ENCODE results near the gene FARP1. TPM values are rescaled to one million over a fixed set of nuclear protein-coding genes. Genes with fewer than 3 reads are reported as not detected.

Gene FARP1
- total and polyA plus RNA-seq, 2 of the 13 experiments (the other 11 are each of a cell fraction or from before 2014, with no cell fraction given), result 70.6 to 126 TPM

DNA sequence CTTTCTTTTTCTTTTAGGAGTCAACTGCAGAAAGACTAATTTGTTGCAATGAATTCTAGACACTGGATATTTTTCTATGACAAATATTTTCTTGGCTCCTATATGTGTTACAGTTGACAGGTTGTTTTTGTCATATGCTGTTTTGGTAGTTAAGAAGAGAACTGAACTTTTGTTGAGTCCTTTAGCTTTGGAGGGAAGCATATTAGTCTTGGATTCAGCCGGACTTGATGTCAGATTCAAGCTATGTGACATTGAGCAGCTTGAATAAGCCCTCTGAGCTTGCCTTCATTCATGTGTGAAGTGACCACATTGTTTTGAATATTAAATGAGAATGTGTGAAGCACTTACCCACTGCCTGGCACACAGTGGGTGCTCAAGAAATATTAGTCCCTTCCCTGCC is 216.0 kb downstream of the FARP1 start (continued):
- TF ChIP-seq, protein P1, sequence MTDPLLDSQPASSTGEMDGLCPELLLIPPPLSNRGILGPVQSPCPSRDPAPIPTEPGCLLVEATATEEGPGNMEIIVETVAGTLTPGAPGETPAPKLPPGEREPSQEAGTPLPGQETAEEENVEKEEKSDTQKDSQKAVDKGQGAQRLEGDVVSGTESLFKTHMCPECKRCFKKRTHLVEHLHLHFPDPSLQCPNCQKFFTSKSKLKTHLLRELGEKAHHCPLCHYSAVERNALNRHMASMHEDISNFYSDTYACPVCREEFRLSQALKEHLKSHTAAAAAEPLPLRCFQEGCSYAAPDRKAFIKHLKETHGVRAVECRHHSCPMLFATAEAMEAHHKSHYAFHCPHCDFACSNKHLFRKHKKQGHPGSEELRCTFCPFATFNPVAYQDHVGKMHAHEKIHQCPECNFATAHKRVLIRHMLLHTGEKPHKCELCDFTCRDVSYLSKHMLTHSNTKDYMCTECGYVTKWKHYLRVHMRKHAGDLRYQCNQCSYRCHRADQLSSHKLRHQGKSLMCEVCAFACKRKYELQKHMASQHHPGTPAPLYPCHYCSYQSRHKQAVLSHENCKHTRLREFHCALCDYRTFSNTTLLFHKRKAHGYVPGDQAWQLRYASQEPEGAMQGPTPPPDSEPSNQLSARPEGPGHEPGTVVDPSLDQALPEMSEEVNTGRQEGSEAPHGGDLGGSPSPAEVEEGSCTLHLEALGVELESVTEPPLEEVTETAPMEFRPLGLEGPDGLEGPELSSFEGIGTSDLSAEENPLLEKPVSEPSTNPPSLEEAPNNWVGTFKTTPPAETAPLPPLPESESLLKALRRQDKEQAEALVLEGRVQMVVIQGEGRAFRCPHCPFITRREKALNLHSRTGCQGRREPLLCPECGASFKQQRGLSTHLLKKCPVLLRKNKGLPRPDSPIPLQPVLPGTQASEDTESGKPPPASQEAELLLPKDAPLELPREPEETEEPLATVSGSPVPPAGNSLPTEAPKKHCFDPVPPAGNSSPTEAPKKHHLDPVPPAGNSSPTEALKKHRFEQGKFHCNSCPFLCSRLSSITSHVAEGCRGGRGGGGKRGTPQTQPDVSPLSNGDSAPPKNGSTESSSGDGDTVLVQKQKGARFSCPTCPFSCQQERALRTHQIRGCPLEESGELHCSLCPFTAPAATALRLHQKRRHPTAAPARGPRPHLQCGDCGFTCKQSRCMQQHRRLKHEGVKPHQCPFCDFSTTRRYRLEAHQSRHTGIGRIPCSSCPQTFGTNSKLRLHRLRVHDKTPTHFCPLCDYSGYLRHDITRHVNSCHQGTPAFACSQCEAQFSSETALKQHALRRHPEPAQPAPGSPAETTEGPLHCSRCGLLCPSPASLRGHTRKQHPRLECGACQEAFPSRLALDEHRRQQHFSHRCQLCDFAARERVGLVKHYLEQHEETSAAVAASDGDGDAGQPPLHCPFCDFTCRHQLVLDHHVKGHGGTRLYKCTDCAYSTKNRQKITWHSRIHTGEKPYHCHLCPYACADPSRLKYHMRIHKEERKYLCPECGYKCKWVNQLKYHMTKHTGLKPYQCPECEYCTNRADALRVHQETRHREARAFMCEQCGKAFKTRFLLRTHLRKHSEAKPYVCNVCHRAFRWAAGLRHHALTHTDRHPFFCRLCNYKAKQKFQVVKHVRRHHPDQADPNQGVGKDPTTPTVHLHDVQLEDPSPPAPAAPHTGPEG (CRISPR knock-in tag; IDR thresholded peaks at IDR 0.05), result no peak
- TF ChIP-seq, protein P2, sequence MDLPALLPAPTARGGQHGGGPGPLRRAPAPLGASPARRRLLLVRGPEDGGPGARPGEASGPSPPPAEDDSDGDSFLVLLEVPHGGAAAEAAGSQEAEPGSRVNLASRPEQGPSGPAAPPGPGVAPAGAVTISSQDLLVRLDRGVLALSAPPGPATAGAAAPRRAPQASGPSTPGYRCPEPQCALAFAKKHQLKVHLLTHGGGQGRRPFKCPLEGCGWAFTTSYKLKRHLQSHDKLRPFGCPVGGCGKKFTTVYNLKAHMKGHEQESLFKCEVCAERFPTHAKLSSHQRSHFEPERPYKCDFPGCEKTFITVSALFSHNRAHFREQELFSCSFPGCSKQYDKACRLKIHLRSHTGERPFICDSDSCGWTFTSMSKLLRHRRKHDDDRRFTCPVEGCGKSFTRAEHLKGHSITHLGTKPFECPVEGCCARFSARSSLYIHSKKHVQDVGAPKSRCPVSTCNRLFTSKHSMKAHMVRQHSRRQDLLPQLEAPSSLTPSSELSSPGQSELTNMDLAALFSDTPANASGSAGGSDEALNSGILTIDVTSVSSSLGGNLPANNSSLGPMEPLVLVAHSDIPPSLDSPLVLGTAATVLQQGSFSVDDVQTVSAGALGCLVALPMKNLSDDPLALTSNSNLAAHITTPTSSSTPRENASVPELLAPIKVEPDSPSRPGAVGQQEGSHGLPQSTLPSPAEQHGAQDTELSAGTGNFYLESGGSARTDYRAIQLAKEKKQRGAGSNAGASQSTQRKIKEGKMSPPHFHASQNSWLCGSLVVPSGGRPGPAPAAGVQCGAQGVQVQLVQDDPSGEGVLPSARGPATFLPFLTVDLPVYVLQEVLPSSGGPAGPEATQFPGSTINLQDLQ (CRISPR knock-in tag; IDR thresholded peaks at IDR 0.05), result no peak
- TF ChIP-seq MAZ (IDR thresholded peaks at IDR 0.05; ENCODE audit: borderline replicate concordance, low read depth, low read length), result no peak
- TF ChIP-seq MAZ (CRISPR knock-in tag; IDR thresholded peaks at IDR 0.05; ENCODE audit: low read depth), result no peak

Measured in HepG2 (cell line).